ENCODE measurements around the gene PAH.
A peak's percentile ranks its signal among the peaks of the same experiment; 100 is the strongest.
"Not testable (repeated sequence)": the region's sequence is repeated elsewhere in the genome, so short reads cannot be mapped to it uniquely, and the experiment has no call there.

PAH gene

GRCh38 chr12:102848832-102849231, 68.2 kb downstream of the PAH start:
- no peak overlapping the region for H3K27ac ChIP-seq
- TF ChIP-seq CTCF (conservative IDR thresholded peaks at IDR 0.05) = no peak

GRCh38 chr12:102847131-102847530, 69.9 kb downstream of the PAH start:
- H3K27ac ChIP-seq = no peak overlapping the region
- TF ChIP-seq CTCF (conservative IDR thresholded peaks at IDR 0.05) = no peak

GRCh38 chr12:102833687-102834441, 83.2 kb downstream of the PAH start:
- no peak overlapping the region for H3K27ac ChIP-seq
- no peak for TF ChIP-seq CTCF (conservative IDR thresholded peaks at IDR 0.05)

- H3K27ac ChIP-seq = not testable (repeated sequence)
These were observed 84.2 kb downstream of the PAH start for GRCh38 chr12:102832826-102833225.

- H3K27ac ChIP-seq = no peak overlapping the region
- no peak for TF ChIP-seq CTCF (conservative IDR thresholded peaks at IDR 0.05)
These were observed 92.7 kb downstream of the PAH start for GRCh38 chr12:102824218-102824835.

GRCh38 chr12:102821149-102821548, 95.9 kb downstream of the PAH start:
- H3K27ac ChIP-seq = no peak overlapping the region
- TF ChIP-seq CTCF (conservative IDR thresholded peaks at IDR 0.05) = no peak

GRCh38 chr12:102816816-102817434, 100.1 kb downstream of the PAH start:
- peak; percentile 93 for TF ChIP-seq CTCF (conservative IDR thresholded peaks at IDR 0.05)

More at GRCh38 chr12:102816816-102817434, 100.1 kb downstream of the PAH start:
- H3K27ac ChIP-seq = no peak overlapping the region
